A172 (cell line): ENCODE results near the gene ISM2. TPM values are rescaled to one million over a fixed set of nuclear protein-coding genes. Genes with fewer than 3 reads are reported as not detected.
A peak's percentile ranks its signal among the peaks of the same experiment; 100 is the strongest.

Experiments used
- DNase-seq: peaks from one replicate; pipeline ENCODE4 v3.0.0-alpha.2; 2015; ENCODE audit warnings: low spot score
- total RNA-seq: library from RNA; depleted of rRNA; stranded (reverse); fragments of >200 nt; shearing (Covaris generic); gene quantifications from 2 replicates; pipeline ENCODE4 v1.2.3, GENCODE V29; 2014; rRNA removed

ISM2 gene
- total RNA-seq, 1 experiment from 2014 or later: 2.8 TPM

- DNase-seq: no peak
Observed at GRCh38 chr14:77467801-77468200, 30.8 kb downstream of the ISM2 start.

GRCh38 chr14:77459072-77459723 lies 39.4 kb downstream of the ISM2 start:
- peak; percentile 39 for DNase-seq

- DNase-seq: peak; percentile 16
Observed at GRCh38 chr14:77458249-77458950, 40.2 kb downstream of the ISM2 start.

GRCh38 chr14:77457522-77458248 lies 40.9 kb downstream of the ISM2 start, which contains the start of the genes AHSA1 and VIPAS39:
Gene AHSA1 (plus strand): TSS chr14:77458093. CDS start chr14:77458190, 97 bp downstream.
Gene VIPAS39 (minus strand): TSS chr14:77457601. CDS start chr14:77454102, 3,499 bp downstream.
- DNase-seq: peak; percentile 96

GRCh38 chr14:77457115-77457521 lies 41.5 kb downstream of the ISM2 start:
- DNase-seq: peak; percentile 6

- DNase-seq: no peak
Observed at GRCh38 chr14:77455966-77456640, 42.5 kb downstream of the ISM2 start.

- no peak for DNase-seq
Observed at GRCh38 chr14:77442196-77442595, 56.4 kb downstream of the ISM2 start.

- no peak for DNase-seq
Observed at GRCh38 chr14:77439861-77440260, 58.8 kb downstream of the ISM2 start.

- DNase-seq: no peak
Observed at GRCh38 chr14:77438596-77438995, 60.0 kb downstream of the ISM2 start.

- peak; percentile 23 for DNase-seq
Observed at GRCh38 chr14:77436042-77436441, 62.6 kb downstream of the ISM2 start.

- DNase-seq: no peak
Observed at GRCh38 chr14:77426396-77426795, 72.2 kb downstream of the ISM2 start.

- no peak for DNase-seq
Observed at GRCh38 chr14:77424862-77425261, 73.8 kb downstream of the ISM2 start.

Other genes with a start within 250 kb of the ISM2 start
- gene NGB, start 227.6 kb downstream of the ISM2 start, total RNA-seq: not detected in 2 replicates
- 13.7 and 14.5 TPM in 2 replicates for gene POMT2, start 177.9 kb downstream of the ISM2 start, total RNA-seq
- gene GSTZ1, start 177.8 kb downstream of the ISM2 start, total RNA-seq: 28.6 and 30.4 TPM in 2 replicates
- gene TMED8, start 121.7 kb downstream of the ISM2 start, total RNA-seq: 11.1 and 11.5 TPM in 2 replicates
- gene SAMD15, start 121.4 kb downstream of the ISM2 start, total RNA-seq: 1.9 and 2.7 TPM in 2 replicates
- gene NOXRED1, start 75.3 kb downstream of the ISM2 start, total RNA-seq: not detected in 2 replicates
- gene VIPAS39, start 41.2 kb downstream of the ISM2 start, total RNA-seq: 16.1 and 20.5 TPM in 2 replicates
- 178 and 229 TPM in 2 replicates for gene AHSA1, start 40.7 kb downstream of the ISM2 start, total RNA-seq
- gene SPTLC2, start 117.8 kb upstream of the ISM2 start, total RNA-seq: 17.6 and 23.0 TPM in 2 replicates
- gene ALKBH1, start 209.2 kb upstream of the ISM2 start, total RNA-seq: 7.0 and 14.2 TPM in 2 replicates
- 382 and 479 TPM in 2 replicates for gene SLIRP, start 209.3 kb upstream of the ISM2 start, total RNA-seq